Measurements from ENCODE around the gene TMX1.

The TMX1 gene

GRCh38 chr14:51242545-51243490 lies 2.8 kb downstream of the TMX1 start:
- DNase-seq (ENCODE audit: low read depth) = no peak

GRCh38 chr14:51244591-51244990 lies 4.5 kb downstream of the TMX1 start:
- DNase-seq (ENCODE audit: low read depth) = no peak

GRCh38 chr14:51246032-51246431 lies 6.0 kb downstream of the TMX1 start:
- DNase-seq (ENCODE audit: low read depth) = no peak

GRCh38 chr14:51248016-51248987 lies 8.3 kb downstream of the TMX1 start:
- DNase-seq (ENCODE audit: low read depth) = no peak

GRCh38 chr14:51251486-51251885 lies 11.4 kb downstream of the TMX1 start:
- no peak for DNase-seq (ENCODE audit: low read depth)

- no peak for DNase-seq (ENCODE audit: low read depth)
Measured at GRCh38 chr14:51253880-51254279, 13.8 kb downstream of the TMX1 start.

- no peak for DNase-seq (ENCODE audit: low read depth)
Measured at GRCh38 chr14:51258280-51258679, 18.2 kb downstream of the TMX1 start.

GRCh38 chr14:51258788-51259187 lies 18.7 kb downstream of the TMX1 start:
- no peak for DNase-seq (ENCODE audit: low read depth)

GRCh38 chr14:51260225-51260624 lies 20.2 kb downstream of the TMX1 start:
- DNase-seq (ENCODE audit: low read depth) = no peak

- DNase-seq (ENCODE audit: low read depth) = no peak
Measured at GRCh38 chr14:51261151-51261550, 21.1 kb downstream of the TMX1 start.

- no peak for DNase-seq (ENCODE audit: low read depth)
Measured at GRCh38 chr14:51262868-51263267, 22.8 kb downstream of the TMX1 start.

GRCh38 chr14:51269634-51270033 lies 29.6 kb downstream of the TMX1 start:
- no peak for DNase-seq (ENCODE audit: low read depth)

- no peak for DNase-seq (ENCODE audit: low read depth)
Measured at GRCh38 chr14:51276605-51277004, 36.6 kb downstream of the TMX1 start.

- no peak for DNase-seq (ENCODE audit: low read depth)
Measured at GRCh38 chr14:51277753-51278415, 37.8 kb downstream of the TMX1 start.

GRCh38 chr14:51282517-51282916 lies 42.5 kb downstream of the TMX1 start:
- no peak for DNase-seq (ENCODE audit: low read depth)

GRCh38 chr14:51283402-51284085 lies 43.5 kb downstream of the TMX1 start:
- DNase-seq (ENCODE audit: low read depth) = no peak

GRCh38 chr14:51284241-51284640 lies 44.2 kb downstream of the TMX1 start:
- no peak for DNase-seq (ENCODE audit: low read depth)

- DNase-seq (ENCODE audit: low read depth) = no peak
Measured at GRCh38 chr14:51285120-51285519, 45.1 kb downstream of the TMX1 start.

- DNase-seq (ENCODE audit: low read depth) = no peak
Measured at GRCh38 chr14:51289169-51289568, 49.1 kb downstream of the TMX1 start.

GRCh38 chr14:51290132-51290531 lies 50.1 kb downstream of the TMX1 start:
- DNase-seq (ENCODE audit: low read depth) = no peak

- no peak for DNase-seq (ENCODE audit: low read depth)
Measured at GRCh38 chr14:51291016-51291415, 51.0 kb downstream of the TMX1 start.
